H1 (cell line): ENCODE results near the gene HINT3. TPM values are rescaled to one million over a fixed set of nuclear protein-coding genes. Genes with fewer than 3 reads are reported as not detected.

Source experiments
- CTCF ChIA-PET: fragments of 300-600 bp; sonication (Branson Sonifier 250); formaldehyde crosslinking; loops from one replicate; lab custom pipeline; 2021; ENCODE audit not compliant: partially characterized antibody; lab: Charles Lee
- POLR2A ChIA-PET: fragments of 300-600 bp; sonication (Branson Sonifier 250); formaldehyde crosslinking; loops from one replicate; lab custom pipeline; 2021; ENCODE audit warnings: inconsistent platforms; ENCODE audit not compliant: partially characterized antibody; lab: Charles Lee
- DNase-seq, 2 experiments: peaks; one replicate each; pipeline versions ENCODE4 v3.0.0 to v3.0.0-alpha.2; 2010 to 2022; ENCODE audit warnings: low spot score in 2 of 2, low read depth in 1 of 2, mixed read lengths in 1 of 2
- FAIRE-seq: peaks from 2 replicates; lab custom pipeline; 2011; peaks lifted over from hg19 to GRCh38; lab: Jason Lieb, UNC
- H2AFZ ChIP-seq: 2 replicates; pipeline ENCODE4 v1.8.1; 2012; ENCODE audit warnings: low read length, inconsistent platforms
- H2AK5ac ChIP-seq: 2 replicates; pipeline ENCODE4 v1.6.1; 2013; ENCODE audit warnings: low read depth, low read length
- H2BK120ac ChIP-seq: replicated peaks from 2 replicates; pipeline ENCODE3; 2013; ENCODE audit warnings: low read depth, low read length, inconsistent platforms
- H2BK12ac ChIP-seq: 2 replicates; pipeline ENCODE4 v1.6.1; 2013; ENCODE audit warnings: low read depth, low read length
- H2BK15ac ChIP-seq: 2 replicates; pipeline ENCODE4 v1.6.1; 2013; ENCODE audit warnings: low read length
- H2BK20ac ChIP-seq: 2 replicates; pipeline ENCODE4 v1.6.1; 2013; ENCODE audit warnings: low read length
- H2BK5ac ChIP-seq: 2 replicates; pipeline ENCODE4 v1.6.1; 2013; ENCODE audit warnings: low read depth, low read length
- H3K14ac ChIP-seq: 2 replicates; pipeline ENCODE4 v1.6.1; 2013; ENCODE audit warnings: inconsistent platforms; ENCODE audit not compliant: insufficient read length
- H3K18ac ChIP-seq: 2 replicates; pipeline ENCODE4 v1.6.1; 2013; ENCODE audit warnings: low read length; ENCODE audit errors: extremely low read depth
- H3K23ac ChIP-seq: 2 replicates; pipeline ENCODE4 v1.6.1; 2013; ENCODE audit warnings: inconsistent platforms; ENCODE audit not compliant: insufficient read length
- H3K23me2 ChIP-seq: 2 replicates; pipeline ENCODE4 v1.6.1; 2013; ENCODE audit warnings: low read depth, low read length
- H3K27ac ChIP-seq: 2 replicates; pipeline ENCODE4 v1.6.1; 2011; ENCODE audit warnings: low read depth, low read length, inconsistent platforms
- H3K27me3 ChIP-seq, 4 experiments: replicated peaks in 1 of 4; 1 replicate in 1 of 4; 2 replicates in 3 of 4; pipeline versions ENCODE4 v1.6.1 to v1.8.1; 2011 to 2013; ENCODE audit warnings: low read length in 3 of 4, mild to moderate bottlenecking in 3 of 4, inconsistent platforms in 2 of 4, mixed read lengths in 2 of 4, moderate library complexity in 1 of 4; ENCODE audit not compliant: control insufficient read depth in 3 of 4, insufficient read depth in 3 of 4; ENCODE audit errors: extremely low read depth in 1 of 4
- H3K36me3 ChIP-seq, 4 experiments: 2 replicates each; pipeline versions ENCODE4 v1.6.1 to v1.8.1; 2011 to 2013; ENCODE audit warnings: mild to moderate bottlenecking in 4 of 4, low read length in 3 of 4, moderate library complexity in 2 of 4, control low read depth in 1 of 4, inconsistent platforms in 1 of 4; ENCODE audit not compliant: insufficient read depth in 4 of 4, control insufficient read depth in 2 of 4
- H3K4ac ChIP-seq: replicated peaks from 2 replicates; pipeline ENCODE3; 2013; ENCODE audit warnings: low read length, low read depth, mixed read lengths, inconsistent platforms; ENCODE audit not compliant: insufficient read length
- H3K4me1 ChIP-seq, 4 experiments: replicated peaks in 1 of 4; 1 replicate in 1 of 4; 2 replicates in 3 of 4; pipeline versions ENCODE4 v1.6.1 to v1.8.1; 2011 to 2013; ENCODE audit warnings: low read length in 3 of 4, inconsistent platforms in 2 of 4, mixed read lengths in 1 of 4; ENCODE audit not compliant: insufficient read depth in 4 of 4, control insufficient read depth in 3 of 4
- H3K4me2 ChIP-seq, 2 experiments: 2 replicates each; pipeline versions ENCODE4 v1.6.1 to v1.8.1; 2011 to 2013; ENCODE audit warnings: low read depth in 2 of 2, low read length in 2 of 2, control low read depth in 1 of 2, inconsistent platforms in 1 of 2, mild to moderate bottlenecking in 1 of 2; ENCODE audit not compliant: insufficient read depth in 1 of 2
- H3K4me3 ChIP-seq, 4 experiments: fragments of 200-600, 300-600 bp in 1 of 4; sonication (generic), shearing (Covaris generic), sonication (Bioruptor Twin) in 1 of 4; 2 replicates each; pipeline versions ENCODE4 v1.5.1 to v1.8.1; 2011 to 2016; ENCODE audit warnings: low read length in 4 of 4, low read depth in 3 of 4, control low read depth in 2 of 4, inconsistent platforms in 2 of 4, mild to moderate bottlenecking in 2 of 4, mixed read lengths in 1 of 4, moderate library complexity in 1 of 4; ENCODE audit not compliant: insufficient read depth in 2 of 4; ENCODE audit errors: extremely low read depth in 1 of 4
- H3K56ac ChIP-seq: replicated peaks from 2 replicates; pipeline ENCODE3; 2013; ENCODE audit warnings: low read depth, mild to moderate bottlenecking, mixed read lengths, low read length, inconsistent platforms; ENCODE audit not compliant: insufficient read length
- H3K79me1 ChIP-seq: 2 replicates; pipeline ENCODE4 v1.6.1; 2013; ENCODE audit warnings: low read depth, low read length, control low read depth
- H3K79me2 ChIP-seq, 2 experiments: 2 replicates each; pipeline versions ENCODE4 v1.6.1 to v1.8.1; 2012 to 2013; ENCODE audit warnings: low read length in 2 of 2, mild to moderate bottlenecking in 2 of 2, inconsistent platforms in 1 of 2; ENCODE audit not compliant: insufficient read depth in 2 of 2, control insufficient read depth in 1 of 2
- H3K9ac ChIP-seq, 4 experiments: replicated peaks in 1 of 4; 1 replicate in 1 of 4; 2 replicates in 3 of 4; pipeline versions ENCODE4 v1.6.1 to v1.8.1; 2011 to 2013; ENCODE audit warnings: low read depth in 3 of 4, low read length in 3 of 4, control low read depth in 2 of 4, mild to moderate bottlenecking in 2 of 4, moderate library complexity in 2 of 4, inconsistent platforms in 1 of 4; ENCODE audit errors: extremely low read depth in 1 of 4
- H3K9me3 ChIP-seq, 2 experiments: 2 replicates each; pipeline versions ENCODE4 v1.6.1 to v1.8.1; 2012 to 2013; ENCODE audit warnings: mild to moderate bottlenecking in 2 of 2, moderate library complexity in 2 of 2, control low read depth in 1 of 2, inconsistent platforms in 1 of 2, low read depth in 1 of 2, low read length in 1 of 2, mixed read lengths in 1 of 2; ENCODE audit not compliant: insufficient read depth in 2 of 2
- H4K20me1 ChIP-seq, 2 experiments: replicated peaks in 1 of 2; 2 replicates each; pipeline versions ENCODE3 to v1.8.1; 2011 to 2013; ENCODE audit warnings: inconsistent platforms in 2 of 2, low read length in 2 of 2, mild to moderate bottlenecking in 1 of 2; ENCODE audit not compliant: insufficient read depth in 2 of 2, control insufficient read depth in 1 of 2
- H4K5ac ChIP-seq: 2 replicates; pipeline ENCODE4 v1.6.1; 2013; ENCODE audit warnings: low read length, low read depth, mixed read lengths, inconsistent platforms; ENCODE audit not compliant: insufficient read length
- H4K8ac ChIP-seq: 2 replicates; pipeline ENCODE4 v1.8.0; 2013; ENCODE audit warnings: mild to moderate bottlenecking, moderate library complexity, low read length, inconsistent platforms; ENCODE audit not compliant: insufficient read depth; ENCODE audit errors: extremely low read depth
- H4K91ac ChIP-seq: replicated peaks from 2 replicates; pipeline ENCODE3; 2013; ENCODE audit warnings: low read length, mixed read lengths, inconsistent platforms; ENCODE audit not compliant: insufficient read length
- BCL11A ChIP-seq, 2 experiments: IDR thresholded peaks; one replicate each; pipeline ENCODE4 v1.6.1; 2011; ENCODE audit warnings: low read depth in 2 of 2, low read length in 2 of 2, mild to moderate bottlenecking in 2 of 2
- CEBPB ChIP-seq: IDR thresholded peaks from 2 replicates; pipeline ENCODE4 v1.6.1; 2012; ENCODE audit warnings: low read depth, low read length
- CHD1 ChIP-seq: IDR thresholded peaks from 2 replicates; pipeline ENCODE4 v1.6.1; 2012; ENCODE audit warnings: low read depth, low read length, improper control_type of control experiment
- EZH2 ChIP-seq: fragments of 200-600 bp; sonication (generic); IDR thresholded peaks from 2 replicates; pipeline ENCODE4 v1.7.1; 2012; ENCODE audit warnings: low read depth, mild to moderate bottlenecking, moderate library complexity, low read length, inconsistent platforms; ENCODE audit not compliant: severe bottlenecking
- HDAC2 ChIP-seq, 2 experiments: fragments of 300-600 bp in 1 of 2; sonication (generic) in 1 of 2; IDR thresholded peaks; 2 replicates each; pipeline ENCODE4 v1.6.1; 2011 to 2012; ENCODE audit warnings: low read depth in 2 of 2, low read length in 2 of 2, mild to moderate bottlenecking in 2 of 2, moderate library complexity in 2 of 2, borderline replicate concordance in 1 of 2, inconsistent platforms in 1 of 2
- JUN ChIP-seq: IDR thresholded peaks from 2 replicates; pipeline ENCODE4 v1.6.1; 2011; ENCODE audit warnings: low read depth, mild to moderate bottlenecking, improper control_type of control experiment, low read length
- MAFK ChIP-seq: IDR thresholded peaks from 2 replicates; pipeline ENCODE4 v1.6.1; 2012; ENCODE audit warnings: low read depth, mild to moderate bottlenecking, improper control_type of control experiment, low read length
- NRF1 ChIP-seq: IDR thresholded peaks from 2 replicates; pipeline ENCODE4 v1.6.1; 2011; ENCODE audit warnings: mild to moderate bottlenecking, low read depth, low read length, improper control_type of control experiment
- RAD21 ChIP-seq, 2 experiments: IDR thresholded peaks in 1 of 2; conservative IDR thresholded peaks in 1 of 2; 2 replicates each; pipeline ENCODE4 v1.6.1; 2011; ENCODE audit warnings: low read depth in 2 of 2, low read length in 2 of 2, improper control_type of control experiment in 1 of 2, inconsistent platforms in 1 of 2, mild to moderate bottlenecking in 1 of 2, moderate library complexity in 1 of 2
- SIN3A ChIP-seq, 2 experiments: IDR thresholded peaks in 1 of 2; conservative IDR thresholded peaks in 1 of 2; 2 replicates each; pipeline ENCODE4 v1.6.1; 2011 to 2012; ENCODE audit warnings: low read length in 2 of 2, improper control_type of control experiment in 1 of 2, low read depth in 1 of 2, mild to moderate bottlenecking in 1 of 2
- SP2 ChIP-seq: IDR thresholded peaks from 2 replicates; pipeline ENCODE4 v1.6.1; 2012; ENCODE audit warnings: mild to moderate bottlenecking, low read length, inconsistent platforms
- SP4 ChIP-seq: IDR thresholded peaks from 2 replicates; pipeline ENCODE4 v1.6.1; 2012; ENCODE audit warnings: low read length, inconsistent platforms
- TEAD4 ChIP-seq: IDR thresholded peaks from 2 replicates; pipeline ENCODE4 v1.6.1; 2012; ENCODE audit warnings: low read depth, low read length, inconsistent platforms, mixed read lengths
- YY1 ChIP-seq: IDR thresholded peaks from 2 replicates; pipeline ENCODE4 v1.6.1; 2011; ENCODE audit warnings: low read depth, mild to moderate bottlenecking, low read length
- polyA plus RNA-seq, 7 experiments: library from polyadenylated mRNA; depleted of rRNA in 3 of 7; stranded (reverse) in 5 of 7; unstranded in 2 of 7; fragments of >200 nt in 5 of 7; fragments of 200-250 nt in 2 of 7; gene quantifications; 1 replicate in 5 of 7; 2 replicates in 1 of 7; 4 replicates in 1 of 7; pipeline versions ENCODE4 v1.2.1 to v1.2.3, GENCODE V29; 2011 to 2013; ENCODE audit warnings: missing spikeins in 2 of 7, mixed read lengths in 2 of 7
- total RNA-seq: library from RNA; stranded (reverse); fragmentation: NEBNext Ultra II Directional; extraction: Animal tissue kit (Norgen Biotek cat#: 25700); gene quantifications from 2 replicates; pipeline ENCODE4 v1.2.1, GENCODE V29; 2021
- TF ChIP-seq, protein P1 (sequence below): IDR thresholded peaks from 2 replicates; pipeline ENCODE4 v1.6.1; 2012; ENCODE audit warnings: inconsistent platforms

The HINT3 gene
- total and polyA plus RNA-seq, 2 of the 8 experiments (the other 6 are each of a cell fraction or from before 2014, with no cell fraction given) = 1.2 to 7.8 TPM

- Histone ChIP-seq H3K56ac (no peak overlapping the region), H3K27ac (no peak overlapping the region), H3K4ac (no peak overlapping the region), H3K4me2 (no peak overlapping the region), H2BK120ac (no peak overlapping the region), H2AK5ac (no peak overlapping the region), H3K18ac (no peak overlapping the region), H3K9me3 (no peaks in the 10 kb centered on the region), H2BK15ac (no peak overlapping the region), H3K79me1 (no peaks in the 10 kb centered on the region), H2BK20ac (no peak overlapping the region), H3K27me3 (no peaks in the 10 kb centered on the region), H3K9ac (no peak overlapping the region), H4K20me1 (no peaks in the 10 kb centered on the region), H2BK12ac (no peak overlapping the region), H3K4me3 (no peak overlapping the region), H3K36me3 (no peaks in the 10 kb centered on the region), H3K4me1 (no peaks in the 10 kb centered on the region), H2BK5ac (no peak overlapping the region), H2AFZ (no peak overlapping the region), H4K91ac (no peak overlapping the region), H3K79me2 (no peaks in the 10 kb centered on the region), H3K23ac (no peak overlapping the region), H3K14ac (no peak overlapping the region), H4K8ac (no peak overlapping the region), H3K23me2 (no peaks in the 10 kb centered on the region), H4K5ac (no peak overlapping the region)
- ChIA-PET POLR2A (interaction anchor here (1.0 kb wide), 1 partner anchor 151 kb away, joined by 3 read pairs; no protein-coding TSS in a partner anchor), CTCF (interaction anchor here (0.7 to 2.7 kb wide), 6 partner anchors 11 to 622 kb away, joined by 3 to 10 read pairs (median 5); no protein-coding TSS in a partner anchor)
- DNase-seq (no peak), FAIRE-seq (no peak)
- TF ChIP-seq SP2 (no peak), JUN (no peak), TEAD4 (no peak), NRF1 (no peak), CEBPB (no peak), MAFK (no peak), RAD21 (IDR thresholded peaks at IDR 0.05 in 1 of 2, conservative IDR thresholded peaks at IDR 0.05 in 1 of 2; ENCODE audit: low read depth in 2 of 2, low read length in 2 of 2) (no peak), BCL11A (IDR thresholded peaks at IDR 0.05; ENCODE audit: low read depth in 2 of 2, low read length in 2 of 2) (no peak), CHD1 (no peak), HDAC2 (IDR thresholded peaks at IDR 0.05; ENCODE audit: borderline replicate concordance in 1 of 2, low read depth in 2 of 2, low read length in 2 of 2) (no peak), SIN3A (conservative IDR thresholded peaks at IDR 0.05 in 1 of 2, IDR thresholded peaks at IDR 0.05 in 1 of 2; ENCODE audit: low read depth in 1 of 2, low read length in 2 of 2) (no peak), EZH2 (no peak), SP4 (no peak), YY1 (no peak)
- TF ChIP-seq, protein P1, sequence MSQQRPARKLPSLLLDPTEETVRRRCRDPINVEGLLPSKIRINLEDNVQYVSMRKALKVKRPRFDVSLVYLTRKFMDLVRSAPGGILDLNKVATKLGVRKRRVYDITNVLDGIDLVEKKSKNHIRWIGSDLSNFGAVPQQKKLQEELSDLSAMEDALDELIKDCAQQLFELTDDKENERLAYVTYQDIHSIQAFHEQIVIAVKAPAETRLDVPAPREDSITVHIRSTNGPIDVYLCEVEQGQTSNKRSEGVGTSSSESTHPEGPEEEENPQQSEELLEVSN = no peak
Measured at GRCh38 chr6:125932451-125932795, 24.1 kb upstream of the HINT3 start.
